GM19397 (cell line): ENCODE results near the gene NEGR1.

Source experiments
- ATAC-seq: cut with Tn5 transposase; IDR thresholded peaks from one replicate; pipeline ENCODE4 v1.9.1; 2021; ENCODE audit warnings: mild to moderate bottlenecking, moderate library complexity; ENCODE audit not compliant: unreplicated experiment

The NEGR1 gene

GRCh38 chr1:71592646-71593274, 689.6 kb downstream of the NEGR1 start:
- no peak for ATAC-seq

- no peak for ATAC-seq
These were observed 693.3 kb downstream of the NEGR1 start for GRCh38 chr1:71589005-71589404.

GRCh38 chr1:71587961-71588360, 694.4 kb downstream of the NEGR1 start:
- ATAC-seq, result no peak

- no peak for ATAC-seq
These were observed 696.3 kb downstream of the NEGR1 start for GRCh38 chr1:71586030-71586429.

- ATAC-seq, result no peak
These were observed 698.6 kb downstream of the NEGR1 start for GRCh38 chr1:71583756-71584155.

GRCh38 chr1:71582673-71583072, 699.7 kb downstream of the NEGR1 start:
- no peak for ATAC-seq

GRCh38 chr1:71577451-71578131, 704.7 kb downstream of the NEGR1 start:
- ATAC-seq, result no peak

GRCh38 chr1:71572038-71572437, 710.3 kb downstream of the NEGR1 start:
- ATAC-seq, result no peak

- no peak for ATAC-seq
These were observed 715.9 kb downstream of the NEGR1 start for GRCh38 chr1:71566413-71566812.

- no peak for ATAC-seq
These were observed 716.5 kb downstream of the NEGR1 start for GRCh38 chr1:71565831-71566230.

- ATAC-seq, result no peak
These were observed 717.1 kb downstream of the NEGR1 start for GRCh38 chr1:71565262-71565661.

GRCh38 chr1:71562298-71562697, 720.0 kb downstream of the NEGR1 start:
- no peak for ATAC-seq

GRCh38 chr1:71561729-71562128, 720.6 kb downstream of the NEGR1 start:
- ATAC-seq, result no peak

GRCh38 chr1:71561206-71561605, 721.1 kb downstream of the NEGR1 start:
- ATAC-seq, result no peak

GRCh38 chr1:71559880-71560279, 722.5 kb downstream of the NEGR1 start:
- ATAC-seq, result no peak

GRCh38 chr1:71557138-71557537, 725.2 kb downstream of the NEGR1 start:
- no peak for ATAC-seq

- ATAC-seq, result no peak
These were observed 733.9 kb downstream of the NEGR1 start for GRCh38 chr1:71548398-71548890.

- ATAC-seq, result no peak
These were observed 740.2 kb downstream of the NEGR1 start for GRCh38 chr1:71542155-71542554.

GRCh38 chr1:71533950-71534349, 748.4 kb downstream of the NEGR1 start:
- no peak for ATAC-seq

GRCh38 chr1:71532343-71532742, 750.0 kb downstream of the NEGR1 start:
- no peak for ATAC-seq

GRCh38 chr1:71526824-71527223, 755.5 kb downstream of the NEGR1 start:
- ATAC-seq, result no peak

GRCh38 chr1:71522721-71523120, 759.6 kb downstream of the NEGR1 start:
- no peak for ATAC-seq
